Stromal cell of bone marrow (primary cell): Measurements from ENCODE around the gene LRRC46.
A peak's percentile ranks its signal among the peaks of the same experiment; 100 is the strongest.

Experiments used
- DNase-seq: peaks from one replicate; pipeline ENCODE4 v3.0.0-alpha.2; 2012; ENCODE audit warnings: low read depth

Gene LRRC46, protein sequence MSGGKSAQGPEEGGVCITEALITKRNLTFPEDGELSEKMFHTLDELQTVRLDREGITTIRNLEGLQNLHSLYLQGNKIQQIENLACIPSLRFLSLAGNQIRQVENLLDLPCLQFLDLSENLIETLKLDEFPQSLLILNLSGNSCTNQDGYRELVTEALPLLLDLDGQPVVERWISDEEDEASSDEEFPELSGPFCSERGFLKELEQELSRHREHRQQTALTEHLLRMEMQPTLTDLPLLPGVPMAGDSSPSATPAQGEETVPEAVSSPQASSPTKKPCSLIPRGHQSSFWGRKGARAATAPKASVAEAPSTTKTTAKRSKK

DNA sequence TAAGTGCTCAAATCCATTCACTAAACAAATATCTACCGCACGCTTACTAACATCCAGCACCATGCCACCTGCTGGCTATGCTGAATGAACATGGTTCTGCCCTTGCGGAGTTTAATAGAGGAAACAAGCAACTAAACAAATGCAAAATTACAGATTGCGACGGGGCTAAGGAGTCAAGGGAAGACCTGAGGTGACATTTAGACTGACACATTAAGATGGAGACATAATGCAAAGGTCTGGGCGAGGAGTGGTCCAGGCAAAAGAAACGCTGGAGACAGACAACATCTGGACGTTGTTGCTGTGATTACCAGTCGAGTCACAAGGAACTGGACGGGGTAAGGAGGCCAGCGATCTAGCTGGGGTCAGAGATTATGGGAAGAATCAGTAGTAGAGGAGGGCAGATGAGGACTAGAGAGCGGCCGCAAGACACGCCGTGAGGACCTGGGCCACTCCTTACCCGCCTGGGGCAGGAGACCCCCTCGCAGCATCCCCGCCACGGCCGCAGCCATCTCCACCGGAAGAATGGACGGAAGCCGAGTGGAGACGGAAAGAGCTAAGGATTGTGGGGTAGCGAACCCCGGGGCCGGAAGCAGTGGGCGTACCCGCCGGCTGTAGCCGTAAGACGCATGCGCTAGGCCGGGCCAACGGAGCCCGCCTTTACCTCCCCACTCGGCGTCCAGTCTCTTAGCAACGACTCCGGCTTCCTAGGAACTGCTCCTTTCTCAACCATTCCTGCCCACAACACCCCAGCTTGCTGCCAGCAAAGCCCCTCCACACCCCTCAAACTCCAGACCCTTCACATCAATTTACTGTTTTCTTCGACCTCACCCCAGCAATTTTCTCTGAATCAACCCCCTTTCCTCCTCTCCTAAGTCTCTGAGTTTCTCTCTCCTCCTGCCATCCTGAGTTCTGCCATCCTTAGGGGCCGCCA lies at the start of gene LRRC46, which contains the start of gene MRPL10:
LRRC46 (plus strand) TSS at position 668 of the 931 bp plus-strand sequence. CDS start 320 bp downstream, outside the sequence.
MRPL10 (minus strand) TSS at position 539 of the 931 bp plus-strand sequence; CDS start at position 509, 30 bp downstream.
- DNase-seq: peak; percentile 87

DNA sequence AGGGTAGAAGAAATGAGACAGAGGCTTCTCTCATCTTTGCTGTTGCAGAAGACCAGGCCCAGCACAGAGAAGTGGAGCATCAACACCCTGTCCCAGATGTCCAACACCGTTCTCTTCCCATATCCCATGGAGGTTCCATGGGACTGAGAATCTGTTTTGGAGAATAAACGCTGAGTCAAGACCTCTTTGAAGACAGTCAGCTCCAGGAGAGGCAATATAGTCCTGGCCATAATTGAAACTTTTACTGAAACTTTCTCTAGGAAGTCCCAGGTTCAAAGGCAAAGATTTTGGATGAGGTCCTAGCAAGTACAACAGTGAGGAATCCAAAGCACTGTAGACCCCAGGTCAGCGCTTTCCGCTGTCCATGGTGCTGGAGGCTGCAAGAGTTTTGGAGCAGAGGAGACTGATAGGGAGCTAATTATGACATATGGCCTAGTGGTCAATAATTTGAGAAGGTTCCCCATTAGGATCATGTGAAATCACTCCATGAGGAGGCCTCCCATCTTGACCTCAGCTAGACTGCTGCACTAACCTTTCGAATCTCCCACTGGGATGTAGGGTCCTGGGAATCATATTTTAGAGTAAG lies 45.8 kb upstream of the LRRC46 start:
- no peak for DNase-seq

DNA sequence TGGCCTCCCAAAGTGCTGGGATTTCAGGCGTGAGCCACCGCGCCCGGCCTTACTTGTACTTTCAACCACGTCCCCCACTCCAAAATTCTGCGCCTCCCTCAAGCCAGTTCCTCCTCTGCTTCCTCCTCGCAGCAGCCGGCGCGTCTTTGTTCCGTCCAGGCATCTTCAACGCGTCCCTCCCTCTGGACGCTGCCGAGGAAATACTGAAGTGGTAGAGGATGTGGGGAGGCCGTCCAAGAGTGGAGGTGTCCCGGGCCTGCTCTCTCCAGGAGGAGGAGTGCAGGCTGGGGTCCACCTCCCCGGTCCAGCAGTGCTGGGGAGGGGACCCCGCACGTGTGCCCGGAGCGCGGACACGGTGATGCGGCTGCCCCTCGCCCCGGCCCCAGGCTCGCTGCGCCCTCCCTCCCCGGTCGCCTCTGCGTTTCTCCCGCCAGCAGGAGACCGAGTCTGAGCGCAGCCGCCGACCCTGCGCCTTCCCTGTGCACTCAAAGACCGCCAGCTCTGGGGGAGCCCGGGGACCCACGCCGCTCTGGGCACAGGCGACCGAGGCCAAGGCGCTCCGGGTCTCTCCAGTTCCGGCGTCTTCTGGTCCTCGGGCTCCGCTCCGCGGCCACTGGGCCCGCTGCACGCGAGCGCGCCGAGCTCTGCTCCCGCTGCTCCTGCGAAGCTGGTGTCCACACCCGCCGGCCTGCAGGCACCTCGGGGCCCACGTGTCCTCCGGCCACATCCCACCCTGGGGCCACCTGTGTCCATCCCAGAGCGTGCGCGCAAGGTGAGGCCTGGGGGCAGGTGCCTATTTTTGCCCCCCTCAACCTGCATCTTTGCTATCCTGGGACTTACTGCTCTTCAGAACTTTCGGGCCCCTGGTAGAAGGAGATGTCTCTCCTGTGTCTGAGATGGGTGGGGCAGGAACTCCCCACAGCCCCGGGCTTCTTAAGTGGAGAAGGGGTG lies 41.6 kb upstream of the LRRC46 start:
- no peak for DNase-seq

DNA sequence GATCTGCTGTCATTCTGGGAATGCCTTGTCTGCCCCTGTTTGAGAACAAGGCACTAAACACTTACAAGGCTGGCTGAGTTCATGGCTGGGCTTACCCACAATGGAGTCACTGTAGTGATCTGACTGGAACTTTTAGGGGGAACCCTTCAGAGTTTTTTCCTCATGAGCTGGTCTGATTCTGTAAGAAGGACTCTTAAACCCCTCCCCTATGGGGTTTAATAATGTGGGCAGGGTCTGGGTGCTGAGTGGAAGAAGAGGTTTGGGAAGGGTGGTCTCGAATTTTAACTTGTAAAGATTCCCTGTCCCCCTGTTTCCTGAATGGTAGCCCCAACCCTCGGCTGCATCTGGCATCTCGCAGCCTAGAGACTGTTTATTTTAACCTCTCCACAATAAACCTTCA lies 40.4 kb upstream of the LRRC46 start:
- DNase-seq: no peak

DNA sequence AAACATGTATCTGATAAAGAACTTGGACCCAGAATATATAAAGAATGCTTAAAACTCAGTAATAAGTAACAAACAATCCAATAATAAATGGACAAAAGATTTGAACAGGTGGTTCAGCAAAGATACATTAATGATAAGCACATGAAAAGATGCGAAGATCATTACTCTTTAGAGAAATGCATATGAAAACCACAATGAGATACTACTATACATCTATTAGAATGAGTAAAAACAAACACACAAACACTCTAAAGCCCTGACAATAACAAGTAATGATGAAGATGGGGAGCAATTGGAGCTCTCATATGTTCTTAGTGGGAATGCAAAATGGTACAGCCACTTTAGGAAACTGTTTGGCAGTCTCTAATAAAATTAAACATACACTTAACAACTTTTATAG lies 39.0 kb upstream of the LRRC46 start:
- DNase-seq: no peak

DNA sequence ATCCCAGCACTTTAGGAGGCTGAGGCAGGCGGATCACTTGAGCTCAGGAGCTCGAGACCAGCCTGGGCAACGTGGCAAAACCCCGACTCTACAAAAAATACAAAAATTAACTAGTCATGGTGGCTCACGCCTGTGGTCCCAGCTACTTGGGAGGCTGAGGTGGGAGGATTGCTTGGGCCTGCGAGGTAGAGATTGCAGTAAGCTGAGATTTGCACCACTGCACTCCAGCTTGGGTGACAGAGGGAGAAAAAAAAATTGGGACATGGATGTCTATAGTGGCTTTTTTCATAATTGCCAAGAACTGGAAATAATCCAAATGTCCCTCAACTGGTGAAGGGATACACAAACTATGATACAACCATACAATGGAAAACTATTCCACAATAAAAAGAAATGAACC lies 38.5 kb upstream of the LRRC46 start:
- no peak for DNase-seq

DNA sequence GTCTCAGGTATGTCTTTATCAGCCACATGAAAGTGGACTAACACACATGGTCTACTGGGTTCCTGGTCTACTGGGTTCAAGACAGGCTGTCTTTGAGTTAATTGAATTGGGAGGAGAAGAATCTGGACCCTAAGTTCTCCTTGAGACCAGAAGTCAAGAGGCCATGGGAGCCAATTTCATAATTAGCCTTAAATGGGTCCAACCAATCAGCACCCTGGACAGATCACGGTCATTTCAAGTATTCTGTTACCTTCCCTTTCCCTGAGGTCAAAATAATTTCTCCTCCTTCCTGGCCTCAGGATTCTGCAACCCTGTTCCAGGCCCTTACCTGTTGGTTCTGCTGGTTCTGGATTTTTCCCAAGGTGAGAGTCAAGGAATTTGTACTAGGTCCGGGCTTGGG lies 33.7 kb upstream of the LRRC46 start:
- DNase-seq: no peak

DNA sequence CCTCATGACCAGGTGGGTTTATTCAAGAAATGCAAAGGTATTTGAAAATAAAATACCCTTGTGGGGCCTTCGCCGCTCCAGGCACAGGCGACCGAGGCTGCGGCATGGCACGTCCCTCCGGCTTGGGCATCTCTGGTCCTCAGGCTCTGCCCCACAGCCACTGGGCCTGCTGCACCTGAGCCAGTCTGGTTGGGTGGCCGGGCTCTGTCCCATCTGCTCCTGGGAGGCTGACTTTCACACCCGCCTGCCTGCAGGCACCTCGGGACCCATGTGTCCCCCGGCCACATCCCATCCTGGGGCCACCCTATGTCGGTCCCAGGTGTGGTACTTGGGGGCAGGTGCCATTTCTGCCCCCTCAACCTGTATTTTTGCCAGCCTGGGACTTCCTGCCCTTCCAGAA lies 30.8 kb upstream of the LRRC46 start:
- no peak for DNase-seq

DNA sequence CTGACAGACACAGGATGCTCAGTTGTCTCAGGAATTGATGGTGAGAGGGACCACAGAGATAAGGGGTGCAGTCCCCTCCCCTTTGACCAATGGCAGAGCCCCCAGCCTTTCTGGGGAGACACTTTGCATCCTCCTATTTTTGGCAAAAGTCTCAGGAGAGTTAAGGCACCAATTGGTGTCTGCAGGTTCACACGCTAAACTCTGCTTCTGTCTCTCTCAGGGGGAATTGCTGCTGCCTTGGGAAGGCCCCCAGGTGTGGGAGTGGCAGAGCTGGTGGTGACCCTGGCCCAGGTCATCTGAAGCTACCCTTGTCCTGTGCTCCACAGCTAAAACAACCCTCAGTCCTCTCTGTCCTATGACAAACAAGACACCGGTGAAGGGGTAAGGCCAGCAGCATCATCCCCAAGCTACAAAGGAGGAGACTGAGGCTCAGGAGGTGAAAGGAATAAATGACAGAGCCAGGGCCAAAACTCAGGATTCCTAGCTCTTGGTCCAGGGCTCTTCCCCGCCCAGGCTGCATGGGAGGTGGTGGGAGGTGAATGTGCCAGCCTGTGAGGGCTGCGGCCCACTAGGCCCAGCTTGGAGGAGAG lies 30.2 kb upstream of the LRRC46 start:
- no peak for DNase-seq

DNA sequence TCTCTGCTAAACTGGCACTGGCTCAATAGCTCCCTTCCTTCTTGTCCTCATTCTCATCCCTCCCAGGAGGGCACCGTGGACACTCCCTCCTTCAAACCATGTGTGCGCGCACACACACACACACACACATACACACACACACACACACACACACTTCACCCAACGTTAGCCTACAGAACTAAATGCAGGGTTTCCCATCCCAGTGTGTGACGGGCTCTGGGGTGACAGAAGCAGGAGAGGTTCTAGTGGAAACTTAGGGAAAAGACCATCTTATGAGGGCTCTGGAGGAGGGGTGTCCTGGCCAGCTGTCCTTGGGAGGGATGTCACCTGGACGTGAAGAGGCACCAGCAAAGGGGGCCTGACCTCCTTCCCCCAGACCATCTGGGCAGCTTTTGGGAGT lies 29.6 kb upstream of the LRRC46 start:
- DNase-seq: no peak

DNA sequence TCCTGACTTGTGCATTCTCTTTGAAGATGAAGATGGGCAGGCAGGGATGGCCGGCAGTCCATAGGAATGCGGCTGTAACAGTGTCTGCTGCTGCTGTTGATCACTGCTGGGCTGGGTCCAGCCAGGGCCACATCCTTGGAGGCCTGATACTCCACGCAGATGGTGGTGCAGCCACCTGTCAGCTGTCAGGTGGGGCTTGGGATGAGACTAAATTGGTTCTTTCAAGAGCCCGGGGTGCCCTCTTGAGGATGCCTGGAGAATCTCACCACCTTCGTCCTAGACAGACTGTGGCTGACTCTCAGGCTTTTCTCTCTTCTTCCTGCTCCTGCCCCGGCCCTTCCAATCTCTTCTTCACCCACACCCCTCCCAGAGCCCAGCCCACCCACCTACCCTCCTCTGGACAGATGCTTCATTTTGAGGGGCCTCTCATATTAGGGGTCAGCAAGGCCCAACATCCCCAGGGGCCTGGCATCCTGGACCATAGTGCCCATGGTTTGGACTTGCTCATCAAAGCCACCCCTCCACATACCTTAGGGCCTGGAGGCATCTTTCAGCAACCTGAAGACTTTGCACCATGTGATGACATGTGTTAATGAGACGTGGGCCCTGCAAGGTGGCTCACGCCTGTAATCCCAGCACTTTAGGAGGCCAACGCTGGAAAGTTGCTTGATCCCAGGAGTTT lies 29.0 kb upstream of the LRRC46 start:
- peak; percentile 14 for DNase-seq

DNA sequence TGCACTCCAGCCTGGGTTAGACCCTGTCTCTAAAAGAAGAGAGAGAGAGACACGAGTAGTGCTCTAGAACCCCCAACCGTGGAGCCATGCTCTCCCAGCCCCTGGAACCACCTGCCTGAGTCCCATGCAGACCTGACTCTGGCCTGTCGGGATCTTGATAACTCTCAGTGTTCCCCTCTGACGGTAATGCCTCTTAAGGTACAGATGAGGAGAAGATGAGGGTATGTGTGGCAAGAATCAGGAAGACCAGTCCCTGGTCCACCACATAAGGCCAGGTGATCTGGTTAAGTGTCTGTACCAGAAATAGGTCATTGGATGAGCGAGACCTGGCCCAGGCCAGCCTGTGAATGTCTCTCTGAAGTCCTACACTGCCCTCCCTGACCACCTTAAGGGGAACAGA lies 28.3 kb upstream of the LRRC46 start:
- no peak for DNase-seq

DNA sequence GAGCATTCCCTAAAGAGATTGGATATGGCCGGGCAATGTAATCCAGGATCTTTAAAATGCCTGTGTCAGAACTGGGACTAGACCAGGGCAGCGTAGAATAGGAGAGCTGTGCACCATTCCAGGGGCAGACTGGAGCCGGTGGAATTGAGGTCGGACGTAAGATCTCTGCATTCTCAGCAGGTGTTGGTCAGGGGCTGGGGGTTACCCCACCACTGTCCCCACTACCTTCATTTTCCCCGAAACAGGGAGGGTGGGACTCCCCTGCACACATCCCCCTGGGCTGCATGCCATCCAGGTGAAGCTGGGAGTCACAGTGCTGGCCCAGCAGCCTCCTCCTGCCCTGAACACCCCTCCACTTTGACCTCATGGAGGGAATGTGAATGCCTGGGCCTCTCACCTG lies 27.7 kb upstream of the LRRC46 start:
- no peak for DNase-seq

DNA sequence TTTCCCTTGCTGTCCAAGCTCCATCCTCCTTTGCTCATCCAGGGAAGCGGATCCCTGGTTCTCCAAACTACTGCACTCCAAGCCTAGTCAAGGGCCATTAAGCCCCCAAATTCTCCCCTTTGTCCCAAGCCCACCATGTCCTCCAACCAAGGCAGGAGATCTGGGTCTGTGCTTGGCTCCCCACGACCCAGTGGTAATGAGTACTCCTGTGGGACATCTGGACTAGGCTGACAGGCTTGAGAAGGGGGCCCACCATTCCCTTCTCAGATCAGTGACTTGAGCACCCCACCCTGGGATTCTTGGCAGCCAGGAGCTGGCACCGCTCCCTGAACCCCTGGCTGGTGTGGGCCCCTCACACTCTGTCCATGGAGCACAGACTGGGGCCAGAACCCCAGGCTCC lies 27.0 kb upstream of the LRRC46 start:
- no peak for DNase-seq

DNA sequence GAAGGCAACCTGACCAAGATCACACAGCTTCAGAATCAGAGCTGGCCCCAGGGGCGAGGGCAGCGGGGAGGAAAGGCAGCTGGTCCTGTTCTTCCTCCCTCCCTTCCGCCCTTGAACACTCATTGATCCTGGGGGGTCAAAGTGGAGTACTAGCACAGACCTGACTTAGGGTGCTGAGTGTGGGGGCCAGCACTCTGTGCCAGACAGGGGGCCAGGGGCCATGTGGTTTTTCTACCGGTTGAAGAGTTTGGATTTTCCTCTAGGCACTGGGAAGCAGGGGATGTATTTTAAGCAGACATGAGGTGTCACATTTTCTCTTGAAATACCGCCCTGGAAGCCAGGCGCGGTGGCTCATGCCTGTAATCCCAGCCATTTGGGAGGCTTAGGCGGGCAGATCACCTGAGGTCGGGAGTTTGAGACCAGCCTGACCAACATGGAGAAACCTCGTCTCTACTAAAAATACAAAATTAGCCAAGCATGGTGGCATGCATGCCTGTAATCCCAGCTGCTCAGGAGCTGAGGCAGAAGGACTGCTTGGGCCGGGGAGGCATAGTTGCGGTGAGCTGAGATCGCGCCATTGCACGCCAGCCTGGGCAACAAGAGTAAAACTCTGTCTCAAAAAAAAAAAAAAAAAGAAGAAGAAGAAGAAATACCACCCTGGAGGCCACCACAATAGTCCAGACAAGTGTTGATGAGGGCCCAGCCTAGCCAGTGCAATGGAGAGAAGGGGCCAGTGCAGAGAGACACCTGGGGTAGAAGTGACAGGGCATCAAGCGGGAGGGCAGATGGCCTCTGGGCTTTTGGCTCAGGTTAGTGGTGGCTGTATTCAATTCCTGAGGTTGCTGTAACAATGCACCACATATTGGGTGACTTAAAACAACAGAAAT lies 25.2 kb upstream of the LRRC46 start:
- no peak for DNase-seq

DNA sequence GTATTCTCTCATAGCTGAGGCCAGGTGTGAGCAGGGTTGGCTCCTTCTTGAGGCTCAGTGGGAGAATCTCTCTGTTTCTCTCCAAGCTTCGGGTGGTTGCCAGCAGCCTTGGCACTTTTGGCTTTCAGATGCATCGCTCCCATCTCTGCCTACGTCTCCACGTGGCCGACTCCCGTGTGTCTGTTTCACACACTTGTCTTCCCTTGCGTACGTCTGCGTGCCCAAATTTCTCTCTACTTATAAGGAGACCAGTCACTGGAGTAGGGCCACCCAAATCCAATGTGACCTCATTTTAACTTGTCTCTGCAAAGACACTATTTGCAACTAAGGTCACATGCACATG lies 24.6 kb upstream of the LRRC46 start:
- no peak for DNase-seq

DNA sequence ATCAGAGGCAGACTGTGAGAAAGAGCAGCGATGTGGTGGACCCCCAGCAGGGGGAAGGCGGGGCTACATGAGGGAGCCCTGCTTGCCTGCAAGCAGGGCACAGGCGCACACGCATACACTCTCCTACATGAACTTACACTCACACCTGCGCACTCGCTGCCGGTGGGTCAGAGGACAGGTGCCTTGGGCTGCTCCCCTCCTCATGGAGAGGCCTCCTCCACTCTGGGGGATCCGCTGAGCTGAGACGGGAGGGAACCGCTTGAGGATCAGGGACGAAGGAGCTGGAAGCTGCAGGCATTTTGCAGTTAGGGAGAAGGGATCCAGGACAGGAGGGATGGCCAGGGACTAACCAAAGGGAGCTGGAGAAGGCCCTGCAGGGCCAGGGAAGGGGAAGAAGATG lies 24.0 kb upstream of the LRRC46 start:
- no peak for DNase-seq

DNA sequence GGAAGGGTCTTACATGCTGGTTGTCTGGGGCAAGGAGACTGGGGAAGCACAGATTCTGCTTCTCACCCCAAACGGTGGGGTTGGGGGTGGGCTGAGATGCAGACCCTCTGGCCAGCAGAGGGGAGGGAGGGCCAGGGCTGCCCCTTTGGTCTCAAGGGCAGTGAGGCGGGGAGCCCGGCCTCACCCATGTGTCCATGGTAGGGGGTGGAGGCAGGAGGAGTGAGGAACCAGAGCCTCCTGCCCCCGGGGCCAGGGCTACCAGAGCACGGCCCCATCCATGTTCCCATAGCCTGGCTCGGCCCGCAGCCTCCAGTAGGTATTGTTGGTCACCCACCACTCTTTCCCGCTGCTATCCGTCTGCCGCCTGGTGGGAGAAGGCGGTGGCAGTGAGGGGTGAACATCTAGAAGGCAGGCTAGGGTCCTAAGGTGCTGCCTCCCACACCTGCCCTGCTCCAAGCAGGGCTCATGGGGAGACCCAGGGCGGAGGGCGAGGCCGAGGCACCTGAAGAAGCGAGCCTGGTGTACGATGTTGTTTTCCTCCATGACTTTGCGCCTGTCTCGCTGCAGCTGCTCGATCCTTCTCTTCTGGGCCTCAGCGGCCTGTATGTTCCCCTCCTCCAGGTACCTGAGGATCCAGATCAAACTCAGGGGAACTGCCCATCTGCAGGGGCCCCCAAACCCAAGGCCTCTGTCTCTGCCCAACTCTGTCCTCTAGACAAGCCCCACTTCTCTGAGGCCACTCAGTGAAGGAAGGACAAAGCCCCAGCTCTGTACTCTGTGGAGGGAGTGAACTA lies 23.2 kb upstream of the LRRC46 start:
- DNase-seq: no peak
